HUES64 (cell line): ENCODE data around the gene DNAH1.

ENCODE experiments used
- H3K27ac ChIP-seq: 2 replicates; pipeline ENCODE4 v1.7.0; 2013; ENCODE audit warnings: low read depth, low read length, inconsistent platforms
- H3K27me3 ChIP-seq: 2 replicates; pipeline ENCODE4 v1.6.1; 2013; ENCODE audit warnings: mild to moderate bottlenecking, low read length; ENCODE audit not compliant: insufficient read depth
- H3K36me3 ChIP-seq: 2 replicates; pipeline ENCODE4 v1.6.1; 2013; ENCODE audit warnings: mild to moderate bottlenecking, low read length; ENCODE audit not compliant: insufficient read depth
- H3K4me1 ChIP-seq: 2 replicates; pipeline ENCODE4 v1.6.1; 2013; ENCODE audit warnings: mild to moderate bottlenecking, low read length, moderate library complexity; ENCODE audit not compliant: insufficient read depth
- H3K4me3 ChIP-seq: 2 replicates; pipeline ENCODE4 v1.5.1; 2013; ENCODE audit warnings: mild to moderate bottlenecking, low read length, moderate library complexity
- H3K9ac ChIP-seq: 2 replicates; pipeline ENCODE4 v1.6.1; 2013; ENCODE audit warnings: mild to moderate bottlenecking, low read depth, low read length
- H3K9me3 ChIP-seq: 2 replicates; pipeline ENCODE4 v1.6.1; 2013; ENCODE audit warnings: low read depth, low read length; ENCODE audit not compliant: insufficient read depth
- WGBS: fragments of 150-250, 120-280 bp; methylation state at CpG from one replicate; pipeline ENCODE4 v1.1.7; 2013; ENCODE audit warnings: missing lambda C conversion rate; 5-methylcytosine and 5-hydroxymethylcytosine counted together

The DNAH1 gene

GRCh38 chr3:52446042-52446441 is 129.9 kb downstream of the DNAH1 start:
- Histone ChIP-seq H3K9ac (no peak overlapping the region), H3K27ac (no peak overlapping the region), H3K4me1 (peaks cover 5% of the 10 kb centered on the region; the same call in 1 of the 2 replicates), H3K9me3 (no peaks in the 10 kb centered on the region), H3K4me3 (no peak overlapping the region), H3K27me3 (no peaks in the 10 kb centered on the region), H3K36me3 (no peaks in the 10 kb centered on the region)
- WGBS: 93% methylated on average over 4 of the region's 4 CpGs

GRCh38 chr3:52446631-52447511 is 130.8 kb downstream of the DNAH1 start:
- Histone ChIP-seq H3K4me1 (peaks cover 5% of the 10 kb centered on the region; the same call in 1 of the 2 replicates), H3K9me3 (no peaks in the 10 kb centered on the region), H3K27ac (no peak overlapping the region), H3K36me3 (no peaks in the 10 kb centered on the region), H3K4me3 (no peak overlapping the region), H3K27me3 (no peaks in the 10 kb centered on the region), H3K9ac (no peak overlapping the region)
- WGBS: 41% methylated on average over 13 of the region's 13 CpGs

- Histone ChIP-seq H3K9ac (no peak overlapping the region), H3K9me3 (no peaks in the 10 kb centered on the region), H3K27ac (no peak overlapping the region), H3K27me3 (no peaks in the 10 kb centered on the region), H3K36me3 (no peaks in the 10 kb centered on the region), H3K4me1 (peaks cover 8% of the 10 kb centered on the region), H3K4me3 (no peak overlapping the region)
- 80% methylated on average over 12 of the region's 12 CpGs for WGBS
Measured at GRCh38 chr3:52447512-52448355, 131.6 kb downstream of the DNAH1 start.
